Measurements from ENCODE around the gene MGMT. TPM values are rescaled to one million over a fixed set of nuclear protein-coding genes. Genes with fewer than 3 reads are reported as not detected.

The MGMT gene
- total and polyA plus RNA-seq, 2 of the 4 experiments (the other 2 are of a cell fraction), result 11.5 to 17.8 TPM

GRCh38 chr10:129770286-129770685, 303.2 kb downstream of the MGMT start:
- no peak overlapping the region for H3K14ac ChIP-seq (replicated peaks; ENCODE audit: low read depth, low read length)
- no peaks in the 10 kb centered on the region for H4K20me1 ChIP-seq (ENCODE audit: insufficient read depth, low read length)
- no peaks in the 10 kb centered on the region for H3K4me1 ChIP-seq (ENCODE audit: control insufficient read depth, insufficient read depth, low read length)
- CTCF ChIA-PET, result no interaction called here
- H3K9ac ChIP-seq (ENCODE audit: low read depth, low read length), result no peak overlapping the region
- H2AFZ ChIP-seq (replicated peaks; ENCODE audit: low read length, poor library complexity), result no peak overlapping the region
- intact Hi-C loops (cut with micrococcal nuclease) (no loop called here), in situ Hi-C loops (cut with MboI; ENCODE audit: low sequenced_read_pairs) (no loop called here), dilution Hi-C loops (cut with HindIII; ENCODE audit: low sequenced_read_pairs, unreplicated experiment) (no loop called here)
- DNase-seq, result no peak
- no peak overlapping the region for H2BK20ac ChIP-seq (ENCODE audit: low read depth, low read length)
- H3K27ac ChIP-seq (ENCODE audit: insufficient read depth, low read length), result no peak overlapping the region
- H2BK120ac ChIP-seq (ENCODE audit: low read depth, low read length), result no peak overlapping the region
- H3K4me2 ChIP-seq (ENCODE audit: low read depth, low read length), result no peak overlapping the region
- no peaks in the 10 kb centered on the region for H3K36me3 ChIP-seq (ENCODE audit: control insufficient read depth, insufficient read depth, low read length)
- H4K8ac ChIP-seq (ENCODE audit: low read depth in 2 of 2, low read length in 2 of 2), result no peak overlapping the region
- no peaks in the 10 kb centered on the region for H3K27me3 ChIP-seq (ENCODE audit: control insufficient read depth, insufficient read depth, low read length)
- no peak overlapping the region for H2AK9ac ChIP-seq (replicated peaks; ENCODE audit: low read depth, low read length, poor library complexity)
- no peak overlapping the region for H3K4me3 ChIP-seq (ENCODE audit: insufficient read depth, low read depth, low read length)
- no peak overlapping the region for H2AK5ac ChIP-seq (ENCODE audit: low read depth, low read length)
- no peak overlapping the region for H3K4ac ChIP-seq (ENCODE audit: low read depth, low read length)
- no peak overlapping the region for H4K91ac ChIP-seq (ENCODE audit: insufficient read depth, low read depth, low read length)
- H3K9me3 ChIP-seq (ENCODE audit: control insufficient read depth, insufficient read depth, low read length), result peaks cover 39% of the 10 kb centered on the region
- no peaks in the 10 kb centered on the region for H3K9me1 ChIP-seq (ENCODE audit: insufficient read depth, low read length)
- TF ChIP-seq CHD1 (IDR thresholded peaks at IDR 0.05; ENCODE audit: low read depth, low read length) (no peak), USF2 (IDR thresholded peaks at IDR 0.05; ENCODE audit: low read depth, low read length) (no peak)
- no peaks in the 10 kb centered on the region for H3K79me1 ChIP-seq (ENCODE audit: low read depth in 1 of 2, low read length in 2 of 2)
- BruUV-seq (replicated peaks), result no TSS peak
- POLR2A ChIA-PET (ENCODE audit: unreplicated experiment), result no interaction called here
- H3K56ac ChIP-seq (ENCODE audit: extremely low read depth, insufficient read depth, low read length), result no peak overlapping the region
- H4K5ac ChIP-seq (ENCODE audit: low read depth, low read length), result no peak overlapping the region
- ATAC-seq (ENCODE audit: low read depth), result no peak
- H3K23ac ChIP-seq (ENCODE audit: low read depth, low read length), result no peak overlapping the region
- H3K18ac ChIP-seq (ENCODE audit: low read depth, low read length), result no peak overlapping the region
- no peak overlapping the region for H2BK5ac ChIP-seq (ENCODE audit: low read depth, low read length, poor library complexity, severe bottlenecking)
- 88% methylated on average over 8 of the region's 14 CpGs; no CpG with 5 or more reads in 1 of the 2 experiments for WGBS, 2 experiments (ENCODE audit: extremely low coverage in 2 of 2, insufficient read length in 1 of 2)
- no peak overlapping the region for H2BK15ac ChIP-seq (ENCODE audit: low read depth, low read length)

All from IMR-90 (cell line).